Bronchial epithelial cell (primary cell): Measurements from ENCODE around the gene CARD19. TPM values are rescaled to one million over a fixed set of nuclear protein-coding genes. Genes with fewer than 3 reads are reported as not detected.

Source experiments
- DNase-seq: peaks from one replicate; pipeline ENCODE4 v3.0.0-alpha.2; 2010; ENCODE audit warnings: low read depth
- FAIRE-seq: peaks from 2 replicates; lab custom pipeline; 2011; peaks lifted over from hg19 to GRCh38; lab: Jason Lieb, UNC
- H3K27me3 ChIP-seq: 2 replicates; pipeline ENCODE4 v1.5.1; 2011; ENCODE audit warnings: low read length; ENCODE audit not compliant: control insufficient read depth, insufficient read depth
- H3K36me3 ChIP-seq: 2 replicates; pipeline ENCODE4 v1.5.1; 2011; ENCODE audit warnings: low read length; ENCODE audit not compliant: control insufficient read depth, insufficient read depth
- H3K4me3 ChIP-seq: 2 replicates; pipeline ENCODE4 v1.5.1; 2011; ENCODE audit warnings: mild to moderate bottlenecking, low read depth, low read length, control low read depth
- total RNA-seq: library from RNA; depleted of rRNA; stranded (reverse); fragments of >200 nt; gene quantifications from 2 replicates; pipeline ENCODE4 v1.2.1, GENCODE V29; 2014
- TF ChIP-seq, protein P1 (sequence below): IDR thresholded peaks from 2 replicates; pipeline ENCODE4 v1.5.1; 2011; ENCODE audit warnings: mild to moderate bottlenecking, moderate library complexity, low read length, control low read depth, inconsistent platforms; ENCODE audit not compliant: insufficient read depth, severe bottlenecking

Gene CARD19
- total RNA-seq, 1 donor from 2014 or later = 43.4 TPM

DNA sequence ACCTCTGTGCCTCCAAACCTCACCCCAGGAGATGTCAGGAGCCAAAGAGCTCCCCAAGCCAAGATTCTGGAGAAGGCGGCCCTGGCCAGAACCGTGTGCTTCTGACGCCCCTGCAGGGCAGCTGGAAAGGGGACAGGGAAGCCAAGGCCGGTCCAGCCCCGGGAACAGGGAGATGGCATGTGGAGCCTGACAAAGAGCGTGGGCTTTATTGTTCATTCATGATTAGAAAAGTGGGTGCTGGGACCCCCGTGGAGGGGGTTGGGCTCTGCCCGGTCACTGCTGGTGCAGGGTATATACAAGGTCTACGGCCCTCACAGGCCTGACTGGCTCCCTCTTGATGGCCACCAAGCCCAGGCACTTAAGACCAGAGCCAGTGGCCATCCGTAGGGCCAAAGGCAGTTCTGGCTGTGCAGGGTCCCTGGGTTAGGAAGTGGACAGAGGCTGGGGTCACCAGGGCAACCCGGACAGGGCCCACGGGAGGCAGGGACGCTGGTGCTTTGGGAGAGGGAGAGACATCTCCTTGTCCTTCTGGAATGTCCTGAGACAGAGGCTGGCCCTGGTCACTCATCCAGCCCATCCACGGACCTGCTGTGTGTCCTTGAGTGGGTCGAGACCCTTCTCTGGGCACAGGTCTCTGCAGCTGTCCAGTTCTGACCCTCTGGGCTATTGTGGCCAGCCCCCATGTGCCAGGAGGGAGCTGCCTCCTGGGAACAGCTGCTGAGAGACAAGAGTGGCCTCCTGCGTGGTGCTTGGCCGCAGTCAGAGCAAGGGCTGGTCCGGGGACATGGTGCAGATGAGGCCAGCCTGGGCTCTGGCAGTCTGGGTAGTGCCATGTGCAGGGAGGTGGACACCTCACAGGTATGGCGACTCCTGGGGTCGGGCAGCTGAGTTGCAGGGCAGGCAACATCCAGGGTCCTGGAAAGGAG is 25.6 kb downstream of the CARD19 start:
- Histone ChIP-seq H3K36me3 (peaks cover 9% of the 10 kb centered on the region), H3K4me3 (no peak overlapping the region), H3K27me3 (no peaks in the 10 kb centered on the region)
- no peak for DNase-seq
- TF ChIP-seq, protein P1, sequence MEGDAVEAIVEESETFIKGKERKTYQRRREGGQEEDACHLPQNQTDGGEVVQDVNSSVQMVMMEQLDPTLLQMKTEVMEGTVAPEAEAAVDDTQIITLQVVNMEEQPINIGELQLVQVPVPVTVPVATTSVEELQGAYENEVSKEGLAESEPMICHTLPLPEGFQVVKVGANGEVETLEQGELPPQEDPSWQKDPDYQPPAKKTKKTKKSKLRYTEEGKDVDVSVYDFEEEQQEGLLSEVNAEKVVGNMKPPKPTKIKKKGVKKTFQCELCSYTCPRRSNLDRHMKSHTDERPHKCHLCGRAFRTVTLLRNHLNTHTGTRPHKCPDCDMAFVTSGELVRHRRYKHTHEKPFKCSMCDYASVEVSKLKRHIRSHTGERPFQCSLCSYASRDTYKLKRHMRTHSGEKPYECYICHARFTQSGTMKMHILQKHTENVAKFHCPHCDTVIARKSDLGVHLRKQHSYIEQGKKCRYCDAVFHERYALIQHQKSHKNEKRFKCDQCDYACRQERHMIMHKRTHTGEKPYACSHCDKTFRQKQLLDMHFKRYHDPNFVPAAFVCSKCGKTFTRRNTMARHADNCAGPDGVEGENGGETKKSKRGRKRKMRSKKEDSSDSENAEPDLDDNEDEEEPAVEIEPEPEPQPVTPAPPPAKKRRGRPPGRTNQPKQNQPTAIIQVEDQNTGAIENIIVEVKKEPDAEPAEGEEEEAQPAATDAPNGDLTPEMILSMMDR = no peak
- FAIRE-seq = no peak

DNA sequence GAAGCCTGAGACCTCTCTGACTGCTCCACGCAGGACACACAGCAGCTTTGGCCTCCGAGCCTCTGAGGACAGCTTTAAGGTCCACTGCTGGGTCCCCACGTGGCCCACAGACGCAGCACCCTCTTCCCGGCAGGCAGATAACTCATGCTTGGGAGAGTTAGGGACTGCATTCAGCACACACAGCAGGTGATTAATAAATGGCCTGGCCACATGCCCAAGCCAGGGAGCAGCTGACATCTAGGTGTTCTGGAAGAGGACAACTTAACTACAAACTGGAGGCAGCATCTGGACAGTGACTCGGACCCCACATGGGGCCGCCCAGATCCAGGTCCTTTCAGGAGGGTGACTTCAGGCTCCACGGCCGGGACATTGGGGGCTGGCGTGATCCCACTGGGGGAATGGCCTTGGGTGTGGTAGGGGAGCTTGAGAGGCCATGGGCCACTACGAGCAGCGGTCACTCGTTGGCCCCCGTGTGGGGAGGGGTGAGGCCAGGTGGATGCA is 26.8 kb downstream of the CARD19 start:
- TF ChIP-seq, protein P1 = no peak
- FAIRE-seq (no peak), DNase-seq (no peak)
- H3K4me3 ChIP-seq = no peak overlapping the region
- peaks cover 9% of the 10 kb centered on the region for H3K36me3 ChIP-seq
- H3K27me3 ChIP-seq = no peaks in the 10 kb centered on the region

DNA sequence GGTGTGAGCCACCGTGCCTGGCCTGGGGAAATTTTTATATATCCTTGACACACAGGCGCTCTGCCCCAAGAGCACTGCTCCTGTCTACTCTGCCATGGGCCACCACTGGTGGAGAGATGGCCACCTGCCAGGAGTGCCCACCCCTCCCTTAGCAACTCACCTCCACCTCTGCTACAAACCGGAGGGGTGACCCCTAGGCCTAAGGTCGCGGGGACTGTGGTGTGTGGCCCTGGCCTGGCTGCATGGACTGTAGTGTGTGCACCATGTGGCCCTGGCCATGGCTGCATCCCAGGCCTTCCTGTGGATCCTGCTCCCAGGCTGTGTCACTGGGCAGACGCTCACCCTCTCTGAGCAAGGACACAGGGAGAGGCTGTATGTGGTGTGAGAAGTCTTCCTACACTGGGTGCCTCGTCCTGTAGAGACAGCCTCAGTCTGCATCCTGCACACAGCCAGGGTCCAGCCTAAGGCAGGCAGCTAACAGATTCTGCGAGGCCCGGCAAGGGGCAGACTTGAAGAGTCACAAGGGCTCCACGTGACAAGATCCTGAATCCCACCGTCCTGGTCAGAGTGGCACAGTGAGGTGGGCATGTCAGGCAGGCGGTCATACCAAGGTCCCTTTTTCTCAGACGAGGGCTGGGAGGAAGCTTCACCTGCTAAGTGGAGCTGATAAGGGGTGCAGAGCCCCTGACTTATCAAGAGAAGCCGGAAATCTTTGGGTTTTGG is 27.7 kb downstream of the CARD19 start:
- FAIRE-seq (no peak), DNase-seq (no peak)
- H3K27me3 ChIP-seq = no peaks in the 10 kb centered on the region
- peaks cover 9% of the 10 kb centered on the region for H3K36me3 ChIP-seq
- TF ChIP-seq, protein P1 = no peak
- H3K4me3 ChIP-seq = no peak overlapping the region

DNA sequence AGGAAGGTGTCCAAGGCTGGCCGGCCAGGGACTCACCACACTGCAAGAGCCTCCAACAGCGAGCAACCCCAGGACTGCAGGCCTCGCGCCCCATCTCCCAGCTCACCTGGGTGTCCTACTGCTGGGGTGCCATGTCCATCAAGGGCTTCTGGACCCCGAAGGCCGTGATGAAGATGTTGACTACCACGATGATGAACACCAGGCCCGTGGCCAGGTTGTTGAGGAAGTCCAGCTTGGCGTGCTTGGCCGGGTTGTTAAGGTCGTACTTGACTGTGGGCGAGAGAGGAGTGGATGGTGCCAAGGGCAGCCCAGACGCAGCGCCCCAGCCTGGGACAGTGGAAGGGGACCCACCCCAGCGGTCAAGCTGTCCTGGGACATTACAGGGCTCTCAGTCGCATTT is 28.8 kb downstream of the CARD19 start:
- DNase-seq = no peak
- peaks cover 9% of the 10 kb centered on the region for H3K36me3 ChIP-seq
- no peaks in the 10 kb centered on the region for H3K27me3 ChIP-seq
- no peak overlapping the region for H3K4me3 ChIP-seq
- FAIRE-seq = no peak
- TF ChIP-seq, protein P1 = no peak

DNA sequence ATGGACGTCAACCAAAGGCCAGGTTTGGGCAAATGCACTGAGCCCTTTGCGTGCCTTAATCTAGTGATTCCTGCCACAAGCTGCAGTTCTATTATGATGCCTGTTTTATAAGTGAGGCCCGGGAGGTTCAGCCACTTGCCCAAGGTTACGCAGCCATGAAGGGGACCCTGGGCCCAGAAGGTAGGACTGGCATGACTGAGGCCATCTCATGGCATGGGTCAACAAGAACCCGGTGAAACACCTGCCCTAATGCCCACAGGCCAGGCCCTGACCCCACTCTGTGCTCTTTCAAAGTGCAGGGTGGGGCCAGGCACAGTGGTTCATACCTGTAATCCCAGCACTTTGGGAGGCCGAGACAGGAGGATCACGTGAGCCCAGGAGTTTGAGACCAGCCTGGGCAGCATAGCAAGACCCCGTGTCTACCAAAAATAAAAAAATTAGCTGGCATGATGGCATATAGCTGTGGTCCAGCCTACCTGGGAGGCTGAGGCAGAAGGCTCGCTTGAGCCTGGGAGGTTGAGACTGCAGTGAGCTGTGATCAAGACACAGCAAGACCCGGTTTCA is 29.4 kb downstream of the CARD19 start:
- no peak for FAIRE-seq
- TF ChIP-seq, protein P1 = no peak
- H3K36me3 ChIP-seq = peaks cover 9% of the 10 kb centered on the region
- no peaks in the 10 kb centered on the region for H3K27me3 ChIP-seq
- H3K4me3 ChIP-seq = no peak overlapping the region
- no peak for DNase-seq
